ENCODE data around the gene TRERF1. TPM values are rescaled to one million over a fixed set of nuclear protein-coding genes. Genes with fewer than 3 reads are reported as not detected.

The TRERF1 gene
- polyA plus RNA-seq, 1 of the 3 experiments (the other 2 are of a cell fraction) = 3.6 TPM

GRCh38 chr6:42385339-42385738, 66.4 kb downstream of the TRERF1 start:
- Histone ChIP-seq H3K4me2 (no peak overlapping the region), H3F3A (replicated peaks; ENCODE audit: insufficient read depth) (no peaks in the 10 kb centered on the region), H3K27ac (ENCODE audit: low read depth in 2 of 2, low read length in 1 of 2) (no peak overlapping the region), H3K36me3 (replicated peaks in 1 of 2; ENCODE audit: control insufficient read depth in 1 of 2, insufficient read depth in 2 of 2, low read length in 1 of 2) (no peaks in the 10 kb centered on the region), H2AFZ (ENCODE audit: low read depth) (no peak overlapping the region), H3K4me1 (ENCODE audit: control insufficient read depth in 1 of 2, insufficient read depth in 2 of 2, low read depth in 1 of 2, low read length in 1 of 2) (no peaks in the 10 kb centered on the region), H3K9me3 (no peaks in the 10 kb centered on the region), H3K27me3 (ENCODE audit: insufficient read depth) (no peaks in the 10 kb centered on the region), H4K20me1 (ENCODE audit: insufficient read depth) (0 out of 2 replicates have a peak, but pooled peaks cover 10% of the 10 kb centered on the region), H3K9me2 (no peaks in the 10 kb centered on the region), H3K79me2 (ENCODE audit: insufficient read depth) (peaks cover 13% of the 10 kb centered on the region; the same call in 1 of the 2 replicates), H3K9ac (no peak overlapping the region), H3K4me3 (ENCODE audit: low read depth in 2 of 2, low read length in 1 of 2) (no peak overlapping the region)
- TF ChIP-seq FOXJ3 (CRISPR knock-in tag; IDR thresholded peaks at IDR 0.05) (no peak), GABPA (IDR thresholded peaks at IDR 0.05; ENCODE audit: low read depth) (no peak), USF1 (IDR thresholded peaks at IDR 0.05; ENCODE audit: borderline replicate concordance, low read depth) (no peak)
- ChIA-PET CTCF (interaction anchor here (0.7 kb wide), 1 partner anchor 441 kb away, joined by 3 read pairs; no protein-coding TSS in a partner anchor), POLR2A (no interaction called here)
- DNase-seq = no peak
- 100% methylated on average over 5 of the region's 5 CpGs for WGBS (ENCODE audit: low lambda C conversion rate)

DNA sequence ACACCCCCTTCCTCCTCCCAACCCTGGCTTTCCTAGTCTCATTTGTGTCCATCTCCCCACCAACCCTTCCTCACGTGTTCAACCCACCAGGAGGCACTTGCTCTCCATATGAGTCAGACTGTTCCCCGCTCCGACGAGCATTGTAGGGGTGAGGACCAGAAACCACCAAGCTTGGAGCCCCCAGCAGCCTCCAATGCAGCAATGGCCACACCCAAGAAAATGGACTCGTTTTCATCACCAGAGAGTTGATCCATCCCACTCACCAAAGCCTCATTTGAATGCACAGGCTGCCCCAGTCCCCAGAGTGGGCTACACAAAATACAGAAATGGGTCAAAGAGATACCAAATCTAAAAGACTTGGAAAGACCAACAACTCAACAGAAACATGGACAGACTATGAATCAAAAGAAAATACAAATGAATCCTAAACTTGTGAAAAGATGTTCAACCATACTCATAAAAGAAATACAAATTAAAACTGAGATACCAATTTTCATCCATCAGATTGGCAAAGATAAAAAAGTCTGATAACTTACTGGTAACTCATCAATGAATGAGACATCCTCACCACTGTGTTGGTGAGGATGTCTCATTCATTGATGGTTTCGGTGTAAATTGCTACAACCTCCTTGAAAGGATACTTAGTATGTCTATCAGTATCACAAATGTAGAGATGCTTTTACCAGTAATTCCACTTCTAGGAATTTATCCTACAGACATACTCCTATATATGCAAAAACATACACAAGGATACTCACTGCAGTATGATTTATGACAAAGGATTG, 68.1 kb downstream of the TRERF1 start:
- 95% methylated on average over 6 of the region's 6 CpGs for WGBS (ENCODE audit: low lambda C conversion rate)
- no peak overlapping the region for H2AFZ ChIP-seq (ENCODE audit: low read depth)
- H3K79me2 ChIP-seq (ENCODE audit: insufficient read depth) = peaks cover 8% of the 10 kb centered on the region; the same call in 1 of the 2 replicates

DNA sequence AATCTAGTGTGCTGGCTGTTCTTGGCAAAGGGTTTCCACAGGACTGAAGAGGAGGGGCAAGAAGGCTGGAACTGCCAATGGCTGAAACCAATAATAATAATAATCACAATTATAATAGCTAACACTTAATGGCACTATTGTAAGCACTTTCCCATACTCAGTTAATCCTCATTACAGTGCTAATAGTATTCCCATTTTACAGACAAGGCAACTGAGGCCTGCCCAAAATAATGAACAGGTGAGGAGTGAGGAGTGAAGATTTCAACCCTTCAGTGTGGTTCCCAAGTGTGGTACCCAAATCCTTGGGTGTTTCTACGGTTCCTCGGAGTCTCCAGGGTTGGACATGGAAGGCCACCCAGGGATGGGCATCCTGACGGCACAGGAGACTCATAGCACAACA, 69.9 kb downstream of the TRERF1 start:
- 90% methylated on average over 3 of the region's 3 CpGs for WGBS (ENCODE audit: low lambda C conversion rate)
- H4K20me1 ChIP-seq (ENCODE audit: insufficient read depth) = no peaks in the 10 kb centered on the region
- H3K4me2 ChIP-seq = no peak overlapping the region
- H3K9me3 ChIP-seq = no peaks in the 10 kb centered on the region
- POLR2A ChIA-PET = no interaction called here
- H3K4me3 ChIP-seq (ENCODE audit: low read depth in 2 of 2, low read length in 1 of 2) = no peak overlapping the region
- H3K36me3 ChIP-seq (replicated peaks in 1 of 2; ENCODE audit: control insufficient read depth in 1 of 2, insufficient read depth in 2 of 2, low read length in 1 of 2) = no peaks in the 10 kb centered on the region
- H2AFZ ChIP-seq (ENCODE audit: low read depth) = no peak overlapping the region
- no peak overlapping the region for H3K9ac ChIP-seq
- H3K27me3 ChIP-seq (ENCODE audit: insufficient read depth) = no peaks in the 10 kb centered on the region
- H3K27ac ChIP-seq (ENCODE audit: low read depth in 2 of 2, low read length in 1 of 2) = no peak overlapping the region
- TF ChIP-seq CHD2 (IDR thresholded peaks at IDR 0.05; ENCODE audit: low read length, partially characterized antibody) = no peak
- no peak for TF ChIP-seq TEAD4 (IDR thresholded peaks at IDR 0.05; ENCODE audit: borderline replicate concordance, insufficient read depth)
- TF ChIP-seq SIN3A (IDR thresholded peaks at IDR 0.05; ENCODE audit: borderline replicate concordance, low read depth, low read length) = no peak
- no peak for TF ChIP-seq NFIC (IDR thresholded peaks at IDR 0.05; ENCODE audit: borderline replicate concordance)
- TF ChIP-seq GABPA (IDR thresholded peaks at IDR 0.05; ENCODE audit: low read depth) = no peak
- no peak for TF ChIP-seq EP300 (IDR thresholded peaks at IDR 0.05; ENCODE audit: borderline replicate concordance in 1 of 2, low read depth in 1 of 2, low read length in 1 of 2)
- no peak for TF ChIP-seq YY1 (IDR thresholded peaks at IDR 0.05; ENCODE audit: low read depth)
- H3K4me1 ChIP-seq (ENCODE audit: control insufficient read depth in 1 of 2, insufficient read depth in 2 of 2, low read depth in 1 of 2, low read length in 1 of 2) = no peaks in the 10 kb centered on the region
- no peak for DNase-seq
- CTCF ChIA-PET = no interaction called here
- H3K79me2 ChIP-seq (ENCODE audit: insufficient read depth) = peaks cover 5% of the 10 kb centered on the region; the same call in 1 of the 2 replicates
- H3F3A ChIP-seq (replicated peaks; ENCODE audit: insufficient read depth) = no peaks in the 10 kb centered on the region
- H3K9me2 ChIP-seq = no peaks in the 10 kb centered on the region

More for the DNA sequence above, 68.1 kb downstream of the TRERF1 start:
- no peaks in the 10 kb centered on the region for H3K27me3 ChIP-seq (ENCODE audit: insufficient read depth)
- H3K4me2 ChIP-seq = no peak overlapping the region
- no peaks in the 10 kb centered on the region for H3K4me1 ChIP-seq (ENCODE audit: control insufficient read depth in 1 of 2, insufficient read depth in 2 of 2, low read depth in 1 of 2, low read length in 1 of 2)
- H3K9me3 ChIP-seq = no peaks in the 10 kb centered on the region
- POLR2A ChIA-PET = no interaction called here
- H3K4me3 ChIP-seq (ENCODE audit: low read depth in 2 of 2, low read length in 1 of 2) = no peak overlapping the region
- TF ChIP-seq FOXJ3 (CRISPR knock-in tag; IDR thresholded peaks at IDR 0.05) (no peak), TCF12 (IDR thresholded peaks at IDR 0.05) (no peak), MXI1 (IDR thresholded peaks at IDR 0.05; ENCODE audit: low read depth, low read length) (no peak), YY1 (IDR thresholded peaks at IDR 0.05; ENCODE audit: low read depth) (no peak)
- CTCF ChIA-PET = no interaction called here
- no peaks in the 10 kb centered on the region for H3F3A ChIP-seq (replicated peaks; ENCODE audit: insufficient read depth)
- H4K20me1 ChIP-seq (ENCODE audit: insufficient read depth) = 0 out of 2 replicates have a peak, but pooled peaks cover 9% of the 10 kb centered on the region
- no peak for DNase-seq
- H3K36me3 ChIP-seq (replicated peaks in 1 of 2; ENCODE audit: control insufficient read depth in 1 of 2, insufficient read depth in 2 of 2, low read length in 1 of 2) = no peaks in the 10 kb centered on the region
- no peak overlapping the region for H3K27ac ChIP-seq (ENCODE audit: low read depth in 2 of 2, low read length in 1 of 2)
- no peak overlapping the region for H3K9ac ChIP-seq
- no peaks in the 10 kb centered on the region for H3K9me2 ChIP-seq

Data from SK-N-SH (cell line).